Panc1 (cell line): ENCODE data around the gene LAMP1. TPM values are rescaled to one million over a fixed set of nuclear protein-coding genes. Genes with fewer than 3 reads are reported as not detected.

ENCODE experiments used
- ATAC-seq: fragments of 200-7000 bp; cut with Tn5 transposase; 2 replicates; pipeline ENCODE4 v1.9.1; 2020; ENCODE audit warnings: mild to moderate bottlenecking, moderate library complexity
- BruUV-seq: library from RNA; stranded (reverse); fragments of 400-500 nt; replicated peaks from 2 replicates; lab custom pipeline; 2021; lab: Mats Ljungman, UMichigan
- CTCF ChIA-PET: fragments of 300-600 bp; sonication (Branson Sonifier 250); formaldehyde crosslinking; loops from one replicate; lab custom pipeline; 2022; ENCODE audit warnings: antibody characterized with exemption; lab: Charles Lee
- POLR2A ChIA-PET: fragments of 300-600 bp; sonication (Branson Sonifier 250); formaldehyde crosslinking; loops from one replicate; lab custom pipeline; 2022; ENCODE audit warnings: antibody characterized with exemption; lab: Charles Lee
- DNase-seq: peaks from one replicate; pipeline ENCODE4 v3.0.0-alpha.2; 2010; ENCODE audit warnings: low read depth, low spot score
- H3K27ac ChIP-seq: 2 replicates; pipeline ENCODE4 v1.5.1; 2011; ENCODE audit warnings: mild to moderate bottlenecking, low read length, inconsistent platforms
- H3K27me3 ChIP-seq: fragments of 200-500 bp; sonication (Bioruptor generic); 2 replicates; pipeline ENCODE4 v1.6.0; 2014; ENCODE audit warnings: low read length, inconsistent platforms; ENCODE audit not compliant: control insufficient read depth, insufficient read depth
- H3K36me3 ChIP-seq: fragments of 200-500 bp; sonication (Bioruptor generic); 2 replicates; pipeline ENCODE4 v1.5.1; 2014; ENCODE audit warnings: inconsistent platforms, mild to moderate bottlenecking, low read length, moderate library complexity; ENCODE audit not compliant: control insufficient read depth, insufficient read depth
- H3K4me1 ChIP-seq: 2 replicates; pipeline ENCODE4 v1.5.1; 2011; ENCODE audit warnings: inconsistent platforms, mild to moderate bottlenecking, low read length, moderate library complexity; ENCODE audit not compliant: control insufficient read depth, insufficient read depth
- H3K4me3 ChIP-seq, 2 experiments: 2 replicates each; pipeline ENCODE4 v1.5.1; 2011 to 2012; ENCODE audit warnings: low read depth in 2 of 2, low read length in 2 of 2, mild to moderate bottlenecking in 2 of 2, inconsistent platforms in 1 of 2, moderate library complexity in 1 of 2
- H3K9me3 ChIP-seq: fragments of 200-500 bp; sonication (Bioruptor generic); 2 replicates; pipeline ENCODE4 v1.5.1; 2014; ENCODE audit warnings: low read depth, mild to moderate bottlenecking, inconsistent platforms, low read length, moderate library complexity; ENCODE audit not compliant: control insufficient read depth, insufficient read depth
- CTCF ChIP-seq: fragments of 450-650 bp; IDR thresholded peaks from 2 replicates; pipeline ENCODE4 v1.5.1; 2017; ENCODE audit warnings: mild to moderate bottlenecking
- POLR2AphosphoS5 ChIP-seq: IDR thresholded peaks from 2 replicates; pipeline ENCODE4 v1.6.1; 2012; ENCODE audit warnings: mild to moderate bottlenecking, low read depth, low read length, moderate library complexity
- REST ChIP-seq, 2 experiments: IDR thresholded peaks; 2 replicates each; pipeline ENCODE4 v1.6.1; 2011 to 2012; ENCODE audit warnings: low read depth in 2 of 2, control low read depth in 1 of 2, low read length in 1 of 2, mild to moderate bottlenecking in 1 of 2, moderate library complexity in 1 of 2; ENCODE audit not compliant: insufficient read depth in 1 of 2
- SIN3A ChIP-seq: IDR thresholded peaks from 2 replicates; pipeline ENCODE4 v1.6.1; 2012; ENCODE audit warnings: low read depth, mild to moderate bottlenecking, low read length, moderate library complexity, borderline replicate concordance; ENCODE audit not compliant: insufficient read depth
- TCF7L2 ChIP-seq: IDR thresholded peaks from 2 replicates; pipeline ENCODE4 v1.6.1; 2011; ENCODE audit warnings: mild to moderate bottlenecking, low read depth, low read length, inconsistent platforms
- in situ Hi-C: cut with HindIII; loops from 2 replicates; pipeline ENCODE4 v1.10.0; 2016; ENCODE audit warnings: low sequenced_read_pairs, low pct_unique_long_range_greater_than_20kb
- intact Hi-C: fragments of 100-400 bp; cut with micrococcal nuclease; formaldehyde crosslinking; loops from one replicate; pipeline ENCODE4 v1.10.0; 2022; ENCODE audit not compliant: unreplicated experiment
- total RNA-seq: library from RNA; stranded (reverse); gene quantifications from one replicate; pipeline ENCODE4 v1.2.1, GENCODE V29; 2021; ENCODE audit not compliant: unreplicated experiment

LAMP1 gene
- total RNA-seq, 1 experiment from 2014 or later, result 212 TPM

- CTCF ChIA-PET, result no interaction called here
These were observed 28.7 kb downstream of the LAMP1 start for GRCh38 chr13:113325779-113326178.

GRCh38 chr13:113327391-113327765 lies 30.3 kb downstream of the LAMP1 start:
- 0 out of 2 replicates have a peak, but pooled peaks cover 3% of the 10 kb centered on the region for H3K36me3 ChIP-seq
- peak; percentile 57 for ATAC-seq

More at GRCh38 chr13:113325779-113326178, 28.7 kb downstream of the LAMP1 start:
- intact Hi-C loops (no loop called here), in situ Hi-C loops (no loop called here)
- no peaks in the 10 kb centered on the region for H3K9me3 ChIP-seq
- no peak overlapping the region for H3K4me3 ChIP-seq
- H3K36me3 ChIP-seq, result 0 out of 2 replicates have a peak, but pooled peaks cover 3% of the 10 kb centered on the region
- no peak for DNase-seq
- no peak for ATAC-seq
- no peaks in the 10 kb centered on the region for H3K27me3 ChIP-seq
- POLR2A ChIA-PET, result no interaction called here
- no peak overlapping the region for H3K27ac ChIP-seq
- no peak for TF ChIP-seq REST (IDR thresholded peaks at IDR 0.05; ENCODE audit: insufficient read depth in 1 of 2, low read depth in 2 of 2, low read length in 1 of 2)
- TF ChIP-seq TCF7L2, result no peak
- TF ChIP-seq CTCF, result no peak
- no peak for TF ChIP-seq POLR2AphosphoS5
- TF ChIP-seq SIN3A, result no peak
- H3K4me1 ChIP-seq, result no peaks in the 10 kb centered on the region
- no TSS peak for BruUV-seq

More at GRCh38 chr13:113327391-113327765, 30.3 kb downstream of the LAMP1 start:
- in situ Hi-C loops (no loop called here), intact Hi-C loops (no loop called here)
- Histone ChIP-seq H3K4me1 (no peaks in the 10 kb centered on the region), H3K27me3 (no peaks in the 10 kb centered on the region), H3K27ac (no peak overlapping the region), H3K4me3 (no peak overlapping the region), H3K9me3 (no peaks in the 10 kb centered on the region)
- DNase-seq, result no peak
- POLR2A ChIA-PET, result no interaction called here
- no TSS peak for BruUV-seq
- CTCF ChIA-PET, result no interaction called here
- TF ChIP-seq CTCF, result no peak
- no peak for TF ChIP-seq TCF7L2
- TF ChIP-seq REST (IDR thresholded peaks at IDR 0.05; ENCODE audit: insufficient read depth in 1 of 2, low read depth in 2 of 2, low read length in 1 of 2), result no peak
- no peak for TF ChIP-seq SIN3A
- no peak for TF ChIP-seq POLR2AphosphoS5
